ENCODE measurements around the gene GARIN5A.
"Not testable (repeated sequence)": the region's sequence is repeated elsewhere in the genome, so short reads cannot be mapped to it uniquely, and the experiment has no call there.

GARIN5A gene

GRCh38 chr19:50461066-50461875, 15.4 kb downstream of the GARIN5A start:
- peak; percentile 75 for DNase-seq

- no peak for DNase-seq
Measured at GRCh38 chr19:50460161-50460765, 16.4 kb downstream of the GARIN5A start.

DNA sequence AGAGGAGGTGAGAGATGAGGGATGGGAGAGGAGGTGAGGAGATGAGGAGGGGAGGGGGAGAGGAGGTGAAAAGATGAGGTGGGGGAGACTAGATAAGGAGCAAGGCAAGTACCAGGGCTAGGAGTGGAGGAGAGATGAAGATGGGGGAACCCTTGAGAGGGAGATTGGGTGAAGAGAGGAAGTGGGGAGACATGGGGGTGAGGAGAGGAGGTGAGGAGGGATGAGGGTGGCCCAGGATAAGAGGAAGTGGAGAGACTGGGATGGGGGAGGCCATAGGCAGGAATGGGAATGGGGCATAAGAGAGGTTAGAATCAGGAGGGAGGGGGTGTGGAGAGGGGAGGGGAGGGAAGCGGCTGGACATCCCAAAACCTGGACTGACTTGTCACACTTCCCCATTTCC, 17.0 kb downstream of the GARIN5A start:
- no peak for DNase-seq

DNA sequence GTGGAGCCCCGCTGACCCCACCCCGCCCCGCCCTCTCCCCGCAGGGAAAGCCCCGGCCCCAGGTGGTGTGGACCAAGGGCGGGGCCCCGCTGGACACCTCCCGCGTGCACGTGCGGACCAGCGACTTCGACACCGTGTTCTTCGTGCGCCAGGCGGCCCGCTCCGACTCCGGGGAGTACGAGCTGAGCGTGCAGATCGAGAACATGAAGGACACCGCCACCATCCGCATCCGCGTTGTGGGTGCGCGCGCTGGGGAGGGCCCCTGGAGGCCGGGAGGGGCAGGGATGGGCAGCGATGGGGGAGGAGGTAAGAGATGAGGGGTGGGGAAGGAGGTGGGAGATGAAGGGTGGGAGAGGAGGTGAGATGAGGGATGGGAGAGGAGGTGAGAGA, 17.6 kb downstream of the GARIN5A start:
- DNase-seq = no peak

DNA sequence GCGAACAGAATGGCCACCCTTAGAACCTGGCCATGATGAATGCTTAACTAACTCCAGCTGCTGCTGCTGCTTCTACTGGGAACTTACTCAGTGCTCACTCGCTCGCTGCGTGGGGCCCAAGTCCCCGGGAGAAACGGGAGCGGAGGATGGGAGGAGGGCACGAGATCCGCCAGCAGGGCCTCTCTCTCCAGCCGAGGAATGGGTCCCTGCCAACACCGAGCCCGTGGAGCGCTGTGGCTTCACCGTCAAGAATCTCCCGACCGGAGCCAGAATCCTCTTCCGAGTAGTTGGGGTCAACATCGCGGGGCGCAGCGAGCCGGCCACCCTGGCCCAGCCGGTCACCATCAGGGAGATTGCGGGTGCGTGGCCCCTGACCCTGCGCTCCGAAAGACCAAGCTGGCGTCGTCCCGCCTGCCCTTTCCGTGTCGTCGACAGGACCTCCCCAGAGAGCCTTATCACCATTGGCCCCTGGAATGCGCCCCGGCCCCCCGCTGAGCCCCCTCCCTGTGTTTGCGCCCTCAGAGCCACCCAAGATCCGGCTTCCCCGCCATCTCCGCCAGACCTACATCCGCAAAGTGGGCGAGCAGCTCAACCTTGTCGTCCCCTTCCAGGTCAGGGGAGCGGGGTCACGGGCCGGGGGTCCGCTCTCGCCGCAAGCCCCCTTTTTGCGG, 18.1 kb downstream of the GARIN5A start:
- no peak for DNase-seq

- DNase-seq = no peak
Measured at GRCh38 chr19:50457300-50457699, 19.3 kb downstream of the GARIN5A start.

- no peak for DNase-seq
Measured at GRCh38 chr19:50455992-50456391, 20.7 kb downstream of the GARIN5A start.

DNA sequence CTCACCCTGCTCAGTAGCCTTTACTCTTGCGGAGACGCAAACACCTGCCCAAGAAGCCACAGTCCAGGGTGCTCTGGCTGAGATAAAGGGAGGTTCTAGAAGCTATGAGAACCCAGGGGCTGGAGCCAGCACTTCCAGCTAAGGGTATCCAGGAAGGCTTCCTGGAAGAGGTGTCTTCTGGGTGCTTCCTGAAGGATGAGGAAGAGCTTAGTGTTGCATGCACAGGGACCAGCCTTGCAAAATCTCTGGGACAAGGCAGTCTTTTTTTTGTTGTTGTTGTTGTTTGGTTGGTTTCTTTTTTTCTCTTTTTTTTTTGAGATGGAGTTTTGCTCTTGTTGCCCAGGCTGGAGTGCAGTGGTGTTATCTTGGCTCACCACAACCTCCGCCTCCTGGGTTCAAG, 23.4 kb downstream of the GARIN5A start:
- no peak for DNase-seq

DNA sequence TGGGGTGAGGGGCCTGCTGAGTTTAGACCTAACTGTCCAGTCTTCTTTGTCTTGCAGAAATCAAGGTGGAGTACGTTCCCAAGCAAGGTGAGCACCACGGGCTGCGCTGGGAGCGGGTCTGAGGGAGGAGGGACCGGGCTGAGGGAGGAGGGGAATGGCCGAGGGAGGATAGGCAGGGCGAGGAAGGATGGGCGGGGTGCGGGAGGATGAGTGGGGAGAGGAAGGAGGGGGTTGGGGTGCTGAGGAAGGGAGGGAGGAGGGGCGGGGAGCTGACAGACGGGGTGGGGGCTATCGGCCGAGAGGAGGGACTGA, 25.5 kb downstream of the GARIN5A start:
- DNase-seq = no peak

- DNase-seq = no peak
Measured at GRCh38 chr19:50450369-50451222, 26.1 kb downstream of the GARIN5A start.

DNA sequence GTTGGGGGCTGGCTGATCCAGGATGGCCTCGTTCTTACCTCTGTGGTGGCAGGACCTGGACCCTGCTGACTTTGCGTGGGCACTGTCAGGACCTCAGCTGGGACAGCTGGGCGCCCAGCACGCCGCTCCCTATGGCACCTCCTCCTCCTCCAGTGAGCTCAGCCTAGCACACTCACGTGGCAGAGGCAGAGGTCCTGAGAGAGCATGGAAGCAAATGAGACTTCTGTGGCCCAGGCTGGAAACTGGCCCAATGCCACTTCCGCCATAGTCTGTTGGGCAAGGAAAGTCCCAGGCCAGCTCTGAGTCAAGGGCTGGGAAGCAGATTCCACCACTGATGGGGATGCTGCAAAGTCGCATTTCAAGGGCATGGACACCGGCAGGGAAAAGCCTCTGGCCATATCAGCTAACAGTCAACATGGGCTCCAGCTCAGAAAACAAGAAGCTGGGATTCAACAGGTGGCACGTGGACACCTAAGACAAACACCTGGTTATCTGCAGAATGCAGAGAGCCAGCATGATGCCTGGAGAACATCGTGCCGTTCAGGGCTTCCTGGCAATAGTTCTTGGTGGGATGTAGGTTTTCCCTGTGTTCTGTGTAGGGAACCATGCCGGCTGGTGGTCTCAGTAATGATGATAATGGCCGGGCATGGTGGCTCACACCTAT, 27.3 kb downstream of the GARIN5A start:
- no peak for DNase-seq

DNA sequence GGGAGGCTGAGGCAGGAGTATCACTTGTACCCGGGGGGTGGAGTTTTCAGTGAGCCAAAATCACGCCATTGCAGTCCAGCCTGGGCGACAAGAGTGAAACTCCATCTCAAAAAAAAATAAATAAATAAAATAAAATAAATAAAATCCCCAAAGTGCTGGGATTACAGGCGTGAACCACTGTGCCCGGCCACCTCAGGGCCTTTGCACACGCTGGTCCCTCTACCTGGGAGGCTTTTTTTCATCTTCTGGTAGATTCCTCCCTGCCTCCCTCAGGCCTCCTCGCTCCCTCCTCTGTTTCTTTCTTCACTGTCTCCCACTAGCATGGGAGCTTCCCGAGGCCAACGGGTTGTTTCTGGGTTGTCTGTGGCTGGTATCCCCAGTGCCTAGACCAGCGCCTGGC, 28.9 kb downstream of the GARIN5A start:
- DNase-seq = no peak

- DNase-seq = no peak
Measured at GRCh38 chr19:50447053-50447452, 29.6 kb downstream of the GARIN5A start.

GRCh38 chr19:50444059-50444458, 32.6 kb downstream of the GARIN5A start:
- no peak for DNase-seq

DNA sequence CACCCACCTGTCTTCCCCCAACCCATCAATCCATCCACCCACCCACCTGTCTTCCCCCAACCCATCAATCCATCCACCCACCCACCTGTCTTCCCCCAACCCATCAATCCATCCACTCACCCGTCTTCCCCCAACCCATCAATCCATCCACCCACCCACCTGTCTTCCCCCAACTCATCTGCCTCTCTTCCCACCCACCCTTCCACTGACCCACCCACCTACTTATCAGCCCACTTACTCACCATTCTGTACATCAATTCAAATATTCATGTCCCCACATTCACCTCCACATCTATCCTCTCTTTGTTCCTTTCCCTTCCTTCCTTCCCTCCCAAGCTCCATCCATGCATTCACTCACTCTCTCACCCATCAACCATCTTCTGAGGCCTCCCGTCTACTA, 37.5 kb downstream of the GARIN5A start:
- DNase-seq = not testable (repeated sequence)

GRCh38 chr19:50437862-50438449, 38.7 kb downstream of the GARIN5A start:
- no peak for DNase-seq

DNA sequence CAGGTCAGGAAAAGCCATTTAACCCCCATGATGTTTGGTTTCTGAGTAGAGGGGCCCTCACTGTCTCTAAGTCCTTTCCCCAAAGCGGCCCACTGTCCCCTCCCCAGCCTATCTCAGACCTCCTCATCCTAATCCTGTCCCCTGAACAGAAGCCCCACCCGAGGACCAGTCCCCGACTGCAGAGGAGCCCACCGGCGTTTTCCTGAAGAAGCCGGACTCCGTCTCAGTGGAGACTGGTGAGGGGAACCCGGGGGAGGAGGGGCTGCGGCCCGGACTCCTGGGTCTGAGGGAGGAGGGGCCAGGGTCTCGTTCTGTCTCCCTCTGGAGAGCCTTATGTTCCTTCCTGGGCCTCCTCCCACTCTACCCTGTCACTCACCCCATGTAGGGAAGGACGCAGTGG, 41.0 kb downstream of the GARIN5A start:
- DNase-seq = no peak

- no peak for DNase-seq
Measured at GRCh38 chr19:50435221-50435620, 41.4 kb downstream of the GARIN5A start.

DNA sequence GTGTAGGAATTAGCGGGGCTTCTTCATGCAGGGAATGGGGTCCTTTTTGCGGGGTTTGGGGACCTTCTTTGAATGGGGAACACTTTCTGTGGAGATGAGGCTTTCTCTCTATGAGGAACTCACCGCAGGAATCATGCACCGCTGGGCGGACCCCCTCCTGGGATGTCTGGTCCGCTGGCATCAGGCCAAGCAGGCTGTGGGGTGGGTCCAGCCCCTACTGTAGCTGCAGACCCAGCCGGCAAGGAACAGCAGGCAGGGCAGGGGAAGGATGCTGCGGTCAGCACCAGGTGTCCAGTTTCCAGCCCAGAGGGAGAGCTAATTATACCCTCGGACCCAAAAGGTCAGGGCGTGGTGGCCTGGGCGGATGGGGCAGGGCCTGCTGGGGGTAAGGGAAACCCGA, 42.1 kb downstream of the GARIN5A start:
- DNase-seq = no peak

GRCh38 chr19:50433201-50434180, 43.2 kb downstream of the GARIN5A start:
- no peak for DNase-seq
